AG09319 (cell line): ENCODE data around the gene OR2T27.

ENCODE experiments used
- DNase-seq: peaks from one replicate; pipeline ENCODE4 v3.0.0-alpha.2; 2010; ENCODE audit warnings: low read depth; ENCODE audit errors: extremely low read depth
- TF ChIP-seq, protein P1 (sequence below): IDR thresholded peaks from 2 replicates; pipeline ENCODE4 v1.5.1; 2011; ENCODE audit warnings: low read depth, mild to moderate bottlenecking, inconsistent platforms, low read length, moderate library complexity

Gene OR2T27

GRCh38 chr1:248610301-248610700 is 45.0 kb downstream of the OR2T27 start:
- TF ChIP-seq, protein P1, sequence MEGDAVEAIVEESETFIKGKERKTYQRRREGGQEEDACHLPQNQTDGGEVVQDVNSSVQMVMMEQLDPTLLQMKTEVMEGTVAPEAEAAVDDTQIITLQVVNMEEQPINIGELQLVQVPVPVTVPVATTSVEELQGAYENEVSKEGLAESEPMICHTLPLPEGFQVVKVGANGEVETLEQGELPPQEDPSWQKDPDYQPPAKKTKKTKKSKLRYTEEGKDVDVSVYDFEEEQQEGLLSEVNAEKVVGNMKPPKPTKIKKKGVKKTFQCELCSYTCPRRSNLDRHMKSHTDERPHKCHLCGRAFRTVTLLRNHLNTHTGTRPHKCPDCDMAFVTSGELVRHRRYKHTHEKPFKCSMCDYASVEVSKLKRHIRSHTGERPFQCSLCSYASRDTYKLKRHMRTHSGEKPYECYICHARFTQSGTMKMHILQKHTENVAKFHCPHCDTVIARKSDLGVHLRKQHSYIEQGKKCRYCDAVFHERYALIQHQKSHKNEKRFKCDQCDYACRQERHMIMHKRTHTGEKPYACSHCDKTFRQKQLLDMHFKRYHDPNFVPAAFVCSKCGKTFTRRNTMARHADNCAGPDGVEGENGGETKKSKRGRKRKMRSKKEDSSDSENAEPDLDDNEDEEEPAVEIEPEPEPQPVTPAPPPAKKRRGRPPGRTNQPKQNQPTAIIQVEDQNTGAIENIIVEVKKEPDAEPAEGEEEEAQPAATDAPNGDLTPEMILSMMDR: no peak
- no peak for DNase-seq
